ENCODE measurements around the gene RPRML.
A peak's percentile ranks its signal among the peaks of the same experiment; 100 is the strongest.
"Not testable (repeated sequence)": the region's sequence is repeated elsewhere in the genome, so short reads cannot be mapped to it uniquely, and the experiment has no call there.

RPRML gene

GRCh38 chr17:46979147-46979863 lies at the start of gene RPRML:
TSS of gene RPRML (minus strand) at chr17:46979253. CDS start at chr17:46979007, 246 bp downstream.
- DNase-seq, result peak; percentile 67

DNA sequence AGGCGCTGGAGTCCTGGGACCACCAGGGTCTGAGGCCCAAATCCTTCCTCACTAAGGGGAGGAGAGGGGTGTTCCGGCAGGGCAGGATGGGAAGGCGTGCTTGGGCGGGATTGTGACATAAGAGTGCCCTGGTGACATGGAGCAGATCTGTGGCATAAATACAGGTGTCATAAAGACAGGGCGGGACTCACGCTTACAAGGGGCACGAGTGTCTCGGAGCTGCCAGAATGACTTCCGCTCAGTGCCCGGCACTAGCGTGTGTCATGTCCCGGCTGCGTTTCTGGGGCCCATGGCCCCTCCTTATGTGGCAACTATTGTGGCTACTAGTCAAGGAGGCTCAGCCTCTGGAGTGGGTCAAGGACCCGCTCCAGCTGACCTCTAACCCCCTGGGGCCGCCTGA lies 37.9 kb upstream of the RPRML start:
- not testable (repeated sequence) for DNase-seq

DNA sequence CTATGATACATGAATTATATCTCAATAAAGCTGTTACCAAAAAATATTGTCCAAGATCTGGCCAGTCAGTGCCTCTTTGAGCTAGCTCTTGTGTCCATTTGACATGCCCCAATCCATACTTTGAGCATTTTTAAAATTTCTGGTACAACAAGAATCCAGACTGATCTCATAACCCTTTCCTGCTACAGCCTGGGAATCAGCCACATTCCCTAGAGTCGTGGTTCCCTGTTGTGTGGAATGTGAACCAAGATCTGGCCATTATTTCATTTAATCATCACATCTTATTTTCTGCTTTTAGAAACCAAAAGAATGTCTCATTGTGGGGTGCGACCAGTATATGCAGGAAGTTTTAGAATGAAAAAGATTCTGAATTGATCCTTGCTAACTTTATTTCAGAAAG lies 34.3 kb upstream of the RPRML start:
- DNase-seq, result no peak

DNA sequence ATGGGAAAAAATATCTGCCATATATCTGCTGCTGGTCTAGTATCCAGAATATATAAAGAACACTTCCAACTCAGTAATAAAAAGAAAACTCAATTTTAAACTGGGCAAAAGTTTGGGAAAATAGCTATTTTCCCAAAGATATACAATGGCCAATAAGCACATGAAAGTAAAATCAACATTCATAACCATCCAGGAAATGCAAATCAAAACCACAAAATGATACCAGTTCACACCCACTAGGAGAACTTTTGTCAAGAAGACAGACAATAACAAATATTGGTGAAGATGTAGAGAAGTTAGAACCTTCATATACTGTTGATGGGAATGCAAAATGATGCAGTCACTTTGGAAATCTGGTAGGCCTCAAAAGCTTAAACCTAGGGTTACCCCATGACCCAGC lies 33.4 kb upstream of the RPRML start:
- no peak for DNase-seq

DNA sequence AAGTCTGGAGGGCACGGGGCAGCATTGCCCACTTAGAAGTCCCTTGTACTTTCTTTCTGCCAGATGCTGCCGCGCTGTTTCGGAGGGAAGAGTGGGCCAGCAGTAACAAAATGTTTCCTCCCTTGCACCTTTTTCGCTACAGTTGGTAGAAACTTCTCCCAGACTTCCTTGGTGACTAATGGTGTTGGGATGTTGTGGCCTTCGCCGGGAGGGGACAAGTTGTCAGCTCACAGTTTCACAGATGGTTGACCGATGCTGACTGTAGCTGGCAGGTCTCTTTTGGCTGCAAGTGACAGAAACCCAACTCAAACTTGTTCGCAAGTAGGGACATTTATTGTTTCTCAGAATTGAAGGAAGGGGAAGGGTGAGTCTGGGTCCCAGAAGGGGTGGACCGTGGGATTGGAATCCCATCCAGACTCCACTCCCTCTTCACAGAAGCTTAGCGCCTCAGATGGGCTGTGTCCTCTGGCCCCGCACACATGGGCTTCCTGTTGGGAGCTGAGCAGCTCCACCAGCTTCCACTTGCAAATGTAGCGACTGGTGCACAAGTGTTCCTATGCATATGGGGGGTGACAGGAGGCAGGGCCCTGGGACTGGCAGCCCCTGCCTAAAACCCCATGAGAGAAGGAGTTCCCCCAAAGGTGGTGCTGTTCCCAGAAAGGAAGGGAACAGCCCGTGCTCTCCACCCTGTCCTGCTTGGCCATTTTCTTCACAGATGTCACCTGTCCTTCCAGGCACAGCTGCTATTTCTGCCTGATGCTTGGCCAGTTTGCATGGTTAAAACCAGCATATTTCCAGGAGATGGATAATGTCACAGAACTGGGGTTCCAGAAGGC lies 30.9 kb upstream of the RPRML start:
- no peak for DNase-seq

GRCh38 chr17:47004906-47005305 lies 25.9 kb upstream of the RPRML start:
- DNase-seq, result no peak

DNA sequence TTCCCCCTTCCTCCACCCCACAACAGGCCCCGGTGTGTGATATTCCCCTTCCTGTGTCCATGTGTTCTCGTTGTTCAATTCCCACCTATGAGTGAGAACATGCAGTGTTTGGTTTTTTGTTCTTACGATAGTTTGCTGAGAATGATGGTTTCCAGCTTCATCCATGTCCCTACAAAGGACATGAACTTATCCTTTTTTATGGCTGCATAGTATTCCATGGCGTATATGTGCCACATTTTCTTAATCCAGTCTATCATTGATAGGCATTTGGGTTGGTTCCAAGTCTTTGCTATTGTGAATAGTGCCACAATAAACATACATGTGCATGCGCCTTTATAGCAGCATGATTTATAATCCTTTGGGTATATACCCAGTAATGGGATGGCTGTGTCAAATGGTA lies 24.8 kb upstream of the RPRML start:
- DNase-seq, result not testable (repeated sequence)

DNA sequence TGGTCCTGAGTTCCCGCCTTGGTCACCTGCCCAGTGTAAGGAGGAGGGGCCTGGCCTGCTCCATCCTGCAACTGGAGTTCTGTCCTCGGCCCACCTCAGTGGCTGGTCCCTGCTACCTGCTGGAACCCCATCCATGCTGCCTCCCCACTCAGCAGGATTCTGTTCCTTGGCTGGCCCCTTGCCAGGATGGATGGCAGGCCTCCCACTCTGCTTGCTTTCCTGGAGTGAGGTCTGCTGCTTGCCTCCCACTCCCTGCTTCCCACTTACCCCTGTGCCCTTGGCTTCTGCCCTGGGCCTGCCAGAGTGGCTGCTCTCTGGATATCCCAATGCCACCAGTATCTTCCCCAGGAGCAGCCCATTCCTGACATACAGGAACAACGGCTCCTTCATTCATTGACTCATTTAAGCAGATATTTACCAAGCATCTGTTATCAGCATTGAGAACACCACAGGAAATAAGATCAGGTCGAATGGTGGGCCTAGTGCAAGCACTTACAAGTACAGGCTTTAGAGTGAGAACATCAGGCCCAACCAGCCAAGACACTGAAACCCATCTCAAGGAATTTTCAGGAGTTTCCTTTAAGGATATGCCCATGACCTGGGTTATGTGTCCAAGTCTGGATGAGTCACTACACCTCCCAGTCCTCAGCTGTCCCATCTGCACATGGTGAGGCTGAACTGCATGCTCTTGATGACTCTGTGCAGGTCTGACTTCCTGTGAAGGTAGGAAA lies 17.0 kb upstream of the RPRML start:
- no peak for DNase-seq

DNA sequence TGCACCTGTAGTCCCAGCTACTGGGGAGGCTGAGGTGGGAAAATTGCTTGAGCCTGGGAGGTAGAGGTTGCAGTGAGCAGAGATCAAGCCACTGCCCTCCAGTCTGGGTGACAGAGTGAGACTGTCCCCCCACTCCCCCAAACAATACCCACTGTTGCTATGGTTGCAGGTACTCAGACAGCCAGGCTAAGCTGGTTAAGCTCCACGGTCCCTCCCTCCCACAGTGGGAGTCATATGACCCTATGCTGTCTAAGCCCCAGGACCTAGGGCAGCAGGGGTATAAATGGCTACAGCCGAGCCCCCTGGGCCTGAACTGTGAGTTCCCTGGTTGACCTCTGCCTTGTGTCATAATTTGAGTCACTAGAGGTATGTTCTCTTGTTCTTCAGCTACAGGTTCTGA lies 15.9 kb upstream of the RPRML start:
- no peak for DNase-seq

- DNase-seq, result peak; percentile 10
Observed at GRCh38 chr17:46991617-46992016, 12.6 kb upstream of the RPRML start.

- no peak for DNase-seq
Observed at GRCh38 chr17:46989637-46990431, 10.8 kb upstream of the RPRML start.

- DNase-seq, result not testable (repeated sequence)
Observed at GRCh38 chr17:46987927-46988326, 8.9 kb upstream of the RPRML start.

DNA sequence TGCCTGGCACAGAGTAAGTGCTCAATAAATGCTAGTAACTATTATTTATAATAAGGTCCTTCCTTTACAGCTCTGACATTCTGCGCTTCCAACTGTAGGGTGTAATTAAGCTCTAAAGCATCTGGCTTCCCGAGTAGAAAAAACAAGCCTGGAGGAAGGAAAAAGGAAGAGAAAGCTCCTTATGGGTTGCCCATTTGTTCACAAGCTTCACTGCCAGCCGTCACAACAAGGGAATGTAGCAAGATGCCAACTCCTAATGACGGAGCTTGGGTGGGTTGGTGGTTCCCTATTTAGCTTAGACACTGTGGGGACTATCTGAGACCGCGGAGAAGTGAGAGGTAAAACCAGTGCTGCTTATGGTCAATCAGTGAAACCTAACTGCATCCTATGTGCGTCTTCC lies 7.3 kb upstream of the RPRML start:
- DNase-seq, result no peak

GRCh38 chr17:46984892-46985291 lies 5.8 kb upstream of the RPRML start:
- DNase-seq, result no peak

- DNase-seq, result no peak
Observed at GRCh38 chr17:46984341-46984740, 5.3 kb upstream of the RPRML start.

DNA sequence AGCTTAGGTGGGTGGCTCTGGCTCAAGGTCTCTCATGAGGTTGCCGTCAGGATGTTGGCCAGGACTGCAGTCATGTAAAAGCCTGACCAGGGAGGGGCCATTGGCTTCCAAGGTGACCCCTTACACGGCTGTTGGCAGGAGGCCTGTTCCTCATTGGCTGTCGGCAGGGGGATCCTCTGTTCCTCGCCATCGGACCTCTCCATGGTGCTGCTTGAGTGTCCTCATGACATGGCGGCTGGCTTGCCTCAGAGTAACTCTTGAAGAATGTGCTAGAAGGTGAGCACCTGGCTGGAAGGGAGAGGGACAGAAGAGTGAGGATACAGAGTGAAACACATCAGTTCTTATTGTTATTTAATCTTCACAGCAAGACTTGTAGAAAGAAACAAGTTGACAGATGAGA lies 4.7 kb upstream of the RPRML start:
- no peak for DNase-seq

DNA sequence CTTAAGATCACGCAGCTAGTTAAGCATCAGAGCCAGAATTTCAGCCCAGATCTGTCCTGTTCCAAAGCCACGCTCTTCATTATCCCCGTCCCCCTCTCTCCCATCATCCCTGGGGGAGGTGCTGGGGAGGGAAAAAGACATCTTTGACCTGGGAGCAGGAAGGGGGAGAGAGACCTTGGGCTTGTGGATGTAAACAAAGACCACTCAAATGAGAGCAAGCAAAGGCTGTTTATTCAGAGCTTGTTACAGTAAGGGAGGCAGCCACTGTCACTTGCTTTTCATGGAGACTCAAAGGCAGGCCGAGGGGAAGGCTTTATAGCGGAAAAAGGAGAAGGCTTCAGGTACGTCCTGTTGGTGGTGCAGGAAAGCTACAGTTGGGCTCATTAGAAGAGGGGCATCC lies 3.5 kb upstream of the RPRML start:
- DNase-seq, result no peak

- peak; percentile 15 for DNase-seq
Observed at GRCh38 chr17:46978489-46979146, 435 bp downstream of the RPRML start.

DNA sequence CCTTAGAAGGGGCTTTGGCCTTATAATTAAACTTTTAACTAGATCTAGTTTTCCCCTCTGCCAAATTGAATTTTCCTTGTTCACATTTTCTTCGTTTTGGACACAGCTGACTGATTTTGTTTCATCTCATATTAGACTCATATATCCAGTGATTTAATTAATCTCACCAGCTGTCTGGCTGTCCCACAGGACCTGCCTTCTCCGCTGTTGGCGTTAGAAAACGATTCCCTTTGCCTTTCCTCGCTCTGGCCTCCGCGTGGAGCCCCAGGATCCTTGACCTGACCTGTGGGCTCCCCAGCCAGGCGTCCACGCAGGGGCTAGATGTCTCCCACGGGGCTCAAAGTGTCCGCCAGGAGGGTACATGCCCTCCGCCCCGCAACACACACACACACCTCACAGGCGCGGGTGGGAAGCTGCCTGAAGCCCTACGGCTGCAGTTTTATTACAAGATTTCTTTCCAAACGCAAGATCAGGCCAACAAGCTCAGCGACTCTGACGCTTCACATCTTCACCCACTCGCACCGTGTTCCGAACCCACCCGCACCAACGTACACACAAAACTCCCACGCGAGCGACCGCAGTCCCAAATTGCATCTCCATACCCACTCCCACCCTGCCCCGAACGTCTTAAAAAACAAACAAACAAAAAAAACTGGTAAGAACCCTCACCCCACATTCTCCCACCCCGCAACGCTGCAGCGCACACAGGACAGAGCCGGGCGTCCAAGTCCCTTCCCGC lies 1.1 kb downstream of the RPRML start:
- no peak for DNase-seq

- peak; percentile 40 for DNase-seq
Observed at GRCh38 chr17:46977348-46977747, 1.7 kb downstream of the RPRML start.

DNA sequence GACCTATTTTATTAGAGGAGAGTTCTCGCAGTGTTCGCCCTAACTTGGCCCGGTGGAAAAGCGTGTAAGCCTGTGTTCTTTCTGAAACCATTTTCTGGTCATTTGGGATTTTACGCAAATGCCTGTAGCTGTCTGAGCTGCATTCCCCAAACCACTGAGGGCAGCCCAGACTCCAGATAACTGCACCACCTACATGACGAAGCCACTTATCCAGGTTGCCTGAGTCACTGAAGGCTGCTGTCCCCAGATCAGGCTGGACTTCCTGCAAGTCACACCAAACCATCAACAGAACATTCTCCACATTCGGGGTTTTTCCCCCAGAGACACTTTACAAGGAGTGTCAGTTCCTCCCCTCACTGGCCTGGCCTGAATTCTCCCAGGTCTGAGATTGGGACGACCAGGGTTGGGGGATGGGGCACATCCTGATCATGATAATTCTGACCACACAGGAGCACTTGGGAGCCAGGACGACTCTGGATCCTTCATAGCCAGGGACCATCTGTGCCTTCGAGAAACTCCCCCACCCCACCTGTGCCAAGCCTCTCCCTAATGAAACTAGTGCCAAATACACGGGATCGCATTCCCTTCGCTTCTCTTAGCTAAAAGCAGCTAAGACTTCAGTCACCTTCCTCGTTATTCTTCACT lies 2.3 kb downstream of the RPRML start:
- no peak for DNase-seq
